22Rv1 (cell line): ENCODE measurements around the gene HTT.

Experiments
- CTCF ChIP-seq: fragments of 450-650 bp; IDR thresholded peaks from 2 replicates; pipeline ENCODE4 v1.5.1; 2017; ENCODE audit warnings: mild to moderate bottlenecking
- ZFX ChIP-seq: fragments of 450-650 bp; IDR thresholded peaks from 2 replicates; pipeline ENCODE4 v1.6.1; 2017; ENCODE audit warnings: antibody characterized with exemption, borderline replicate concordance

GRCh38 chr4:3040452-3041191 is 33.9 kb upstream of the HTT start:
- TF ChIP-seq CTCF (no peak), ZFX (no peak)
